ENCODE data around the gene OCIAD1.

OCIAD1 gene

GRCh38 chr4:48891028-48891619 is 60.2 kb downstream of the OCIAD1 start:
- no peak for DNase-seq (ENCODE audit: low spot score)

- DNase-seq (ENCODE audit: low spot score): no peak
Measured at GRCh38 chr4:48896845-48897244, 66.0 kb downstream of the OCIAD1 start.

GRCh38 chr4:48898733-48899431 is 68.0 kb downstream of the OCIAD1 start:
- DNase-seq (ENCODE audit: low spot score): no peak

GRCh38 chr4:48899432-48899749 is 68.5 kb downstream of the OCIAD1 start:
- DNase-seq (ENCODE audit: low spot score): no peak

- no peak for DNase-seq (ENCODE audit: low spot score)
Measured at GRCh38 chr4:48899950-48900349, 69.1 kb downstream of the OCIAD1 start.

GRCh38 chr4:48901196-48901595 is 70.3 kb downstream of the OCIAD1 start:
- no peak for DNase-seq (ENCODE audit: low spot score)

GRCh38 chr4:48902266-48902665 is 71.4 kb downstream of the OCIAD1 start:
- no peak for DNase-seq (ENCODE audit: low spot score)

- DNase-seq (ENCODE audit: low spot score): no peak
Measured at GRCh38 chr4:48904101-48904500, 73.2 kb downstream of the OCIAD1 start.

GRCh38 chr4:48904541-48905142 is 73.8 kb downstream of the OCIAD1 start:
- DNase-seq (ENCODE audit: low spot score): no peak

GRCh38 chr4:48905363-48906015 is 74.6 kb downstream of the OCIAD1 start:
- no peak for DNase-seq (ENCODE audit: low spot score)

- DNase-seq (ENCODE audit: low spot score): peak; percentile 71
Measured at GRCh38 chr4:48906206-48907173, 75.6 kb downstream of the OCIAD1 start, which contains the start of gene OCIAD2. Gene OCIAD2, minus strand, starts transcription at chr4:48906774. Its CDS starts 2,225 bp downstream, at chr4:48904549.

- no peak for DNase-seq (ENCODE audit: low spot score)
Measured at GRCh38 chr4:48907706-48908477, 77.0 kb downstream of the OCIAD1 start.

- no peak for DNase-seq (ENCODE audit: low spot score)
Measured at GRCh38 chr4:48908687-48909086, 77.8 kb downstream of the OCIAD1 start.

- no peak for DNase-seq (ENCODE audit: low spot score)
Measured at GRCh38 chr4:48909697-48910096, 78.8 kb downstream of the OCIAD1 start.

- no peak for DNase-seq (ENCODE audit: low spot score)
Measured at GRCh38 chr4:48910511-48910910, 79.6 kb downstream of the OCIAD1 start.

Measured in ecto neural progenitor cell (in vitro differentiated cells).